GM23338 (cell line): ENCODE results near the gene CDAN1. TPM values are rescaled to one million over a fixed set of nuclear protein-coding genes. Genes with fewer than 3 reads are reported as not detected.
"Not testable (repeated sequence)": the region's sequence is repeated elsewhere in the genome, so short reads cannot be mapped to it uniquely, and the experiment has no call there.

Source experiments
- ATAC-seq: fragments of 200-7000 bp; cut with Tn5 transposase; 3 replicates; pipeline ENCODE4 v1.9.1; 2020
- DNase-seq: peaks from one replicate; pipeline ENCODE4 v3.0.0-alpha.2; 2015; ENCODE audit warnings: low spot score
- H2AFZ ChIP-seq: fragments of 200-600 bp; sonication (generic); 2 replicates; pipeline ENCODE4 v1.8.0; 2016; ENCODE audit warnings: antibody characterized with exemption, mild to moderate bottlenecking, moderate library complexity
- H3F3A ChIP-seq: fragments of 200-600 bp; sonication (generic); replicated peaks from 2 replicates; pipeline ENCODE4 v1.8.0; 2017; ENCODE audit warnings: antibody characterized with exemption, mixed run types, low read depth
- H3K27ac ChIP-seq: fragments of 200-600 bp; sonication (generic); 2 replicates; pipeline ENCODE4 v1.6.1; 2016; ENCODE audit warnings: low read depth
- H3K27me3 ChIP-seq: fragments of 200-600 bp; sonication (generic); 2 replicates; pipeline ENCODE4 v1.8.0; 2016; ENCODE audit warnings: mild to moderate bottlenecking, mixed run types, moderate library complexity; ENCODE audit not compliant: insufficient read depth
- H3K36me3 ChIP-seq: fragments of 200-600 bp; sonication (generic); 2 replicates; pipeline ENCODE4 v1.8.0; 2016; ENCODE audit warnings: mild to moderate bottlenecking; ENCODE audit not compliant: insufficient read depth
- H3K4me1 ChIP-seq: fragments of 200-600 bp; sonication (generic); 2 replicates; pipeline ENCODE4 v1.8.0; 2016; ENCODE audit warnings: mild to moderate bottlenecking, moderate library complexity; ENCODE audit not compliant: insufficient read depth
- H3K4me2 ChIP-seq: fragments of 200-600 bp; sonication (generic); 2 replicates; pipeline ENCODE4 v1.7.1; 2017; ENCODE audit warnings: mixed run types
- H3K4me3 ChIP-seq: fragments of 200-600 bp; sonication (generic); 2 replicates; pipeline ENCODE4 v1.6.1; 2016; ENCODE audit warnings: mixed run types
- H3K79me2 ChIP-seq: fragments of 200-600 bp; sonication (generic); replicated peaks from 2 replicates; pipeline ENCODE4 v1.8.0; 2017; ENCODE audit warnings: mild to moderate bottlenecking; ENCODE audit not compliant: insufficient read depth
- H3K9me2 ChIP-seq: fragments of 200-600 bp; sonication (generic); 2 replicates; pipeline ENCODE4 v1.8.0; 2017; ENCODE audit not compliant: insufficient read depth
- H4K20me1 ChIP-seq: fragments of 200-600 bp; sonication (generic); replicated peaks from 2 replicates; pipeline ENCODE4 v1.8.0; 2017; ENCODE audit warnings: mild to moderate bottlenecking; ENCODE audit not compliant: insufficient read depth
- H3K27ac Mint-ChIP-seq: 2 replicates; pipeline ENCODE4 v1.8.0; 2020; ENCODE audit warnings: inconsistent platforms, mild to moderate bottlenecking, moderate library complexity, mixed read lengths
- H3K27me3 Mint-ChIP-seq: 3 replicates; pipeline ENCODE4 v1.8.0; 2022; ENCODE audit warnings: low read depth, mild to moderate bottlenecking, moderate library complexity, mixed read lengths, inconsistent platforms; ENCODE audit not compliant: insufficient read depth, poor library complexity
- H3K36me3 Mint-ChIP-seq: 3 replicates; pipeline ENCODE4 v1.8.0; 2021; ENCODE audit warnings: low read depth, mild to moderate bottlenecking, inconsistent platforms, moderate library complexity, mixed read lengths
- H3K4me1 Mint-ChIP-seq: 3 replicates; pipeline ENCODE4 v1.8.0; 2020; ENCODE audit warnings: mild to moderate bottlenecking, inconsistent platforms, mixed read lengths
- H3K4me3 Mint-ChIP-seq: 3 replicates; pipeline ENCODE4 v1.8.0; 2021; ENCODE audit warnings: moderate library complexity, mild to moderate bottlenecking, inconsistent platforms, mixed read lengths
- H3K9me3 Mint-ChIP-seq: 3 replicates; pipeline ENCODE4 v1.8.0; 2020; ENCODE audit warnings: moderate library complexity, mild to moderate bottlenecking, inconsistent platforms, mixed read lengths
- CREB1 ChIP-seq: fragments of 250-450 bp; sonication (Bioruptor Pico); IDR thresholded peaks from 2 replicates; pipeline ENCODE4 v1.5.0; 2020; ENCODE audit warnings: low read depth, mild to moderate bottlenecking, moderate library complexity
- EZH2phosphoT487 ChIP-seq: fragments of 200-600 bp; sonication (generic); IDR thresholded peaks from one replicate; pipeline ENCODE4 v1.8.1; 2018; ENCODE audit warnings: antibody characterized with exemption; ENCODE audit not compliant: unreplicated experiment
- JUNB ChIP-seq: IDR thresholded peaks from one replicate; pipeline ENCODE4 v1.6.1; 2016; ENCODE audit warnings: antibody characterized with exemption; ENCODE audit not compliant: unreplicated experiment
- REST ChIP-seq: IDR thresholded peaks from one replicate; pipeline ENCODE4 v1.6.1; 2018; ENCODE audit warnings: antibody characterized with exemption; ENCODE audit not compliant: unreplicated experiment
- STAT1 ChIP-seq: IDR thresholded peaks from one replicate; pipeline ENCODE4 v1.6.1; 2016; ENCODE audit warnings: antibody characterized with exemption; ENCODE audit not compliant: unreplicated experiment
- ZNF114 ChIP-seq: fragments of 250-450 bp; sonication (Bioruptor Pico); IDR thresholded peaks from 2 replicates; pipeline ENCODE4 v1.5.0; 2020; ENCODE audit warnings: mild to moderate bottlenecking, moderate library complexity
- polyA plus RNA-seq: library from polyadenylated mRNA; unstranded; fragments of >200 nt; fragmentation: Nextera tagmentation; extraction: Ambion mirVana; gene quantifications from 2 replicates; pipeline ENCODE4 v1.2.1, GENCODE V29; 2016
- total RNA-seq: library from RNA; depleted of rRNA; stranded (reverse); fragments of >200 nt; shearing (Covaris generic); gene quantifications from 2 replicates; pipeline ENCODE4 v1.2.3, GENCODE V29; 2014

Gene CDAN1
- total and polyA plus RNA-seq, 2 experiments from 2014 or later, result 6.0 to 14.7 TPM

GRCh38 chr15:42681119-42681518 lies 55.8 kb downstream of the CDAN1 start (continued):
- TF ChIP-seq CREB1 (no peak), JUNB (no peak), REST (no peak), EZH2phosphoT487 (no peak)

- not testable (repeated sequence) for H3K27me3 ChIP-seq, H3K4me1 Mint-ChIP-seq, H3K4me1 ChIP-seq, ATAC-seq, H3K4me3 ChIP-seq, H3K9me3 Mint-ChIP-seq, H3K36me3 ChIP-seq, H3K4me3 Mint-ChIP-seq, DNase-seq, H3K36me3 Mint-ChIP-seq, H3K27me3 Mint-ChIP-seq, H3K27ac ChIP-seq, H3F3A ChIP-seq, H4K20me1 ChIP-seq, H3K79me2 ChIP-seq, H3K27ac Mint-ChIP-seq, H3K9me2 ChIP-seq, H3K4me2 ChIP-seq, H2AFZ ChIP-seq
Observed at GRCh38 chr15:42680142-42680482, 56.8 kb downstream of the CDAN1 start.

GRCh38 chr15:42679285-42680141 lies 57.4 kb downstream of the CDAN1 start:
- Histone ChIP-seq H3K79me2 (no peaks in the 10 kb centered on the region), H3K9me2 (no peaks in the 10 kb centered on the region), H3K27ac (no peak overlapping the region), H3K27me3 (no peaks in the 10 kb centered on the region), H3F3A (no peaks in the 10 kb centered on the region), H4K20me1 (no peaks in the 10 kb centered on the region), H3K4me2 (no peak overlapping the region), H3K4me3 (no peak overlapping the region), H2AFZ (no peak overlapping the region), H3K36me3 (no peaks in the 10 kb centered on the region; the same call in 1 of the 2 replicates), H3K4me1 (no peaks in the 10 kb centered on the region)
- no peak overlapping the region for H3K4me3 Mint-ChIP-seq
- H3K4me1 Mint-ChIP-seq, result no peaks in the 10 kb centered on the region
- ATAC-seq (no peak), DNase-seq (no peak)
- no peaks in the 10 kb centered on the region for H3K27me3 Mint-ChIP-seq
- H3K36me3 Mint-ChIP-seq, result peaks cover 3% of the 10 kb centered on the region; the same call in 1 of the 3 replicates
- H3K9me3 Mint-ChIP-seq, result no peaks in the 10 kb centered on the region
- H3K27ac Mint-ChIP-seq, result no peak overlapping the region
- TF ChIP-seq JUNB (no peak), REST (no peak), STAT1 (no peak), ZNF114 (no peak), EZH2phosphoT487 (no peak)
